ENCODE results near the gene GHDC.

Gene GHDC

DNA sequence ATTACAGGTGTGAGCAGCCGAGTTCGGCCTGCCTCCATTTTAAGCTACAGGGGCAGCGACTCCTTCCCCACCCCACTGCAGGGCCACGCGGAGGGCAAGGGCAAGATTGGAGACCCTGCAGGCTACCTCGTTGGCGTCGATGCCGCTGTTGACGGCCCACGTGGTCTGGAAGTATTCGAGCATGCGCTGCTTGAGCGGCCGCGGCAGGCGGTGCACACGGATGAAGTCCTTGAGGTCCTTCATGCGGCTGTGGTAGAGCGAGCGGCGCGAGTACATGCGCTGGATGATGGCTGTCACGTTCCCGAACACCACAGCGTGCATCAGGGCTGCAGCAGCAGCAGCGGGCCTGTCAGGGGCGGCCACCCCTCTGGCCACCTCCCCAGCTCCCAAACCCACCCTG lies 24.9 kb downstream of the GHDC start:
- Histone ChIP-seq H3K4me3 (ENCODE audit: extremely low read depth, insufficient read depth, low read length, poor library complexity, severe bottlenecking) (no peak overlapping the region), H3K36me3 (ENCODE audit: control insufficient read depth, insufficient read depth, low read length) (no peaks in the 10 kb centered on the region), H3K9me3 (ENCODE audit: control insufficient read depth, low read length) (no peaks in the 10 kb centered on the region), H3K4me1 (ENCODE audit: control insufficient read depth, insufficient read depth, low read length, poor library complexity, severe bottlenecking) (peaks cover 3% of the 10 kb centered on the region), H3K27ac (ENCODE audit: low read depth, low read length, severe bottlenecking) (no peak overlapping the region)
- WGBS, 2 experiments (ENCODE audit: insufficient coverage in 2 of 2), result 95 to 96% methylated on average over 20 to 28 of the region's 29 CpGs

GRCh38 chr17:42167807-42168206 lies 26.5 kb downstream of the GHDC start:
- H3K4me1 ChIP-seq (ENCODE audit: control insufficient read depth, insufficient read depth, low read length, poor library complexity, severe bottlenecking), result peaks cover 3% of the 10 kb centered on the region
- H3K4me3 ChIP-seq (ENCODE audit: extremely low read depth, insufficient read depth, low read length, poor library complexity, severe bottlenecking), result no peak overlapping the region
- WGBS, 2 experiments (ENCODE audit: insufficient coverage in 2 of 2), result 93 to 96% methylated on average over 8 of the region's 8 CpGs
- H3K36me3 ChIP-seq (ENCODE audit: control insufficient read depth, insufficient read depth, low read length), result no peaks in the 10 kb centered on the region
- H3K9me3 ChIP-seq (ENCODE audit: control insufficient read depth, low read length), result no peaks in the 10 kb centered on the region
- H3K27ac ChIP-seq (ENCODE audit: low read depth, low read length, severe bottlenecking), result no peak overlapping the region

DNA sequence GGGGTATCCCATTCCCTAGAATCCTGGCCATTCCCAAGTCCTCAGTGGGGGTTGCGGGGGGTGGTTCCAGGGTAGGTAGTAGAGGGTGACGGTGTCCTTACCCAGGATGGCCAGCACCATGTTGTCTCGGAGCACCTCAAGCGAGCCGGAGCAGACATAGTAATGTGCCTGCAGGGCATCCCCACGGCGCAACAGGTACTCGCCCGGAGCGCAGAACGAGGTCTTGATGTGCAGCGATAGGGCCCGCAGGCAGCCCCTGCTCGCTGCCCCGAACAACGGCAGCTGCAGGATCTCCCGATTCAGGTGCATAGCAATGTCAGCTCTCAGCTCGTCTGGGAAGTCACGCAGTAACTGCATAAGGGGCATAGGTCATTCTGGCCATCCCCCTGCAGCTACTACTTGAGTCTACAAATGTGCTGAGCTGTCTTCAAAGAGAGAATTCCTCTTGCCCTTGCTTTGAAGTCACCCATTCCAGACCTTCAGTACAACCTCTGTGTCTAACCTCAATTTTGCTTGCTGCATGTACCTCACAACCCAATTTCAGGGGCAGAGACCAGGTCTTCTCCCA lies 28.0 kb downstream of the GHDC start:
- no peak overlapping the region for H3K27ac ChIP-seq (ENCODE audit: low read depth, low read length, severe bottlenecking)
- no peaks in the 10 kb centered on the region for H3K4me1 ChIP-seq (ENCODE audit: control insufficient read depth, insufficient read depth, low read length, poor library complexity, severe bottlenecking)
- H3K4me3 ChIP-seq (ENCODE audit: extremely low read depth, insufficient read depth, low read length, poor library complexity, severe bottlenecking), result no peak overlapping the region
- no peaks in the 10 kb centered on the region for H3K36me3 ChIP-seq (ENCODE audit: control insufficient read depth, insufficient read depth, low read length)
- no peaks in the 10 kb centered on the region for H3K9me3 ChIP-seq (ENCODE audit: control insufficient read depth, low read length)
- WGBS, 2 experiments (ENCODE audit: insufficient coverage in 2 of 2), result 94 to 96% methylated on average over 19 of the region's 19 CpGs

- no peak overlapping the region for H3K4me3 ChIP-seq (ENCODE audit: extremely low read depth, insufficient read depth, low read length, poor library complexity, severe bottlenecking)
- H3K4me1 ChIP-seq (ENCODE audit: control insufficient read depth, insufficient read depth, low read length, poor library complexity, severe bottlenecking), result no peaks in the 10 kb centered on the region
- no peak overlapping the region for H3K27ac ChIP-seq (ENCODE audit: low read depth, low read length, severe bottlenecking)
- no peaks in the 10 kb centered on the region for H3K9me3 ChIP-seq (ENCODE audit: control insufficient read depth, low read length)
- no peaks in the 10 kb centered on the region for H3K36me3 ChIP-seq (ENCODE audit: control insufficient read depth, insufficient read depth, low read length)
- 94 to 97% methylated on average over 3 to 6 of the region's 6 CpGs for WGBS, 2 experiments (ENCODE audit: insufficient coverage in 2 of 2)
Measured at GRCh38 chr17:42165751-42166150, 28.5 kb downstream of the GHDC start.

DNA sequence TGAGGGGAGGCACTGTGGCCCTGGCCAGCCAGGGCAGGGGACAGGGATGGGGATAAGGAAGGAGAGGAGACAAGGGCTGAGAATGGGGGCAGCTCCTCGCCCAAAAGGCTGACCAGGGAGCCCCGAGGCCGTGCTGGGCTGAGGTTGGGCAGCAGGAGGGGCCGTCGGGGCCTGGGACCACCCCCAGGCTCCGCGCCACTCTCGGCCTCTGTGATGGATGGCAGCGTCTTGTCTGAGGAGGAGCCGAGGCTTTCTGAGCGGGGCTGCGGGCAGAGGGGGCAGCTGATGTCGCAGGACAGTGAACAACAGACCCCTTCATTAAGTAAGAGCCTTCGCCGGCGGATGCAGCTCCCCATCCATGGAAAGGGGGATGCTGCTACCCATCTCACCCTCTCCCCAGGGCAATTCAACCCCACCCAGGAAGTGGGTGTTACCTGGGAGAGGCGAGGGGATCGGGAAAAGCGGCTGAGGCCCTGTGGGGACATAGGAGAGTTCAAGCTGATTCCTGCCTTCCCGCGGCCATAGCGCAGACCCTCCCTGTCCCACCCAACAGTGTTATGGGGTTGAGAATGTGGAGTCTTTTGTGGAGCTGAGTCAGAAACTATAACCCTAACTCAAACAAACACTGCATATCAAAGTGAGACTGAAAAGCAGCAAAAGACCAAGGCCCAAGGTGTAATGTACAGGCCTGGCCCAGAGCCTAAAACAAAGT lies 30.4 kb downstream of the GHDC start:
- 83 to 84% methylated on average over 11 to 16 of the region's 22 CpGs for WGBS, 2 experiments (ENCODE audit: insufficient coverage in 2 of 2)
- no peaks in the 10 kb centered on the region for H3K4me1 ChIP-seq (ENCODE audit: control insufficient read depth, insufficient read depth, low read length, poor library complexity, severe bottlenecking)
- H3K36me3 ChIP-seq (ENCODE audit: control insufficient read depth, insufficient read depth, low read length), result no peaks in the 10 kb centered on the region
- no peaks in the 10 kb centered on the region for H3K9me3 ChIP-seq (ENCODE audit: control insufficient read depth, low read length)
- H3K4me3 ChIP-seq (ENCODE audit: extremely low read depth, insufficient read depth, low read length, poor library complexity, severe bottlenecking), result no peak overlapping the region
- no peak overlapping the region for H3K27ac ChIP-seq (ENCODE audit: low read depth, low read length, severe bottlenecking)

GRCh38 chr17:42163113-42163512 lies 31.2 kb downstream of the GHDC start:
- no peaks in the 10 kb centered on the region for H3K4me1 ChIP-seq (ENCODE audit: control insufficient read depth, insufficient read depth, low read length, poor library complexity, severe bottlenecking)
- H3K36me3 ChIP-seq (ENCODE audit: control insufficient read depth, insufficient read depth, low read length), result no peaks in the 10 kb centered on the region
- no peak overlapping the region for H3K27ac ChIP-seq (ENCODE audit: low read depth, low read length, severe bottlenecking)
- no peak overlapping the region for H3K4me3 ChIP-seq (ENCODE audit: extremely low read depth, insufficient read depth, low read length, poor library complexity, severe bottlenecking)
- WGBS, 2 experiments (ENCODE audit: insufficient coverage in 2 of 2), result 67 to 68% methylated on average over 8 of the region's 8 CpGs
- no peaks in the 10 kb centered on the region for H3K9me3 ChIP-seq (ENCODE audit: control insufficient read depth, low read length)

- no peak overlapping the region for H3K27ac ChIP-seq (ENCODE audit: low read depth, low read length, severe bottlenecking)
- 97 to 100% methylated on average over 5 of the region's 7 CpGs for WGBS, 2 experiments (ENCODE audit: insufficient coverage in 2 of 2)
- no peak overlapping the region for H3K4me3 ChIP-seq (ENCODE audit: extremely low read depth, insufficient read depth, low read length, poor library complexity, severe bottlenecking)
- H3K36me3 ChIP-seq (ENCODE audit: control insufficient read depth, insufficient read depth, low read length), result no peaks in the 10 kb centered on the region
- H3K9me3 ChIP-seq (ENCODE audit: control insufficient read depth, low read length), result no peaks in the 10 kb centered on the region
- no peaks in the 10 kb centered on the region for H3K4me1 ChIP-seq (ENCODE audit: control insufficient read depth, insufficient read depth, low read length, poor library complexity, severe bottlenecking)
Measured at GRCh38 chr17:42160531-42160910, 33.8 kb downstream of the GHDC start.

GRCh38 chr17:42159796-42160530 lies 34.3 kb downstream of the GHDC start:
- WGBS, 2 experiments (ENCODE audit: insufficient coverage in 2 of 2), result 96 to 97% methylated on average over 10 to 13 of the region's 14 CpGs
- H3K27ac ChIP-seq (ENCODE audit: low read depth, low read length, severe bottlenecking), result no peak overlapping the region
- H3K4me3 ChIP-seq (ENCODE audit: extremely low read depth, insufficient read depth, low read length, poor library complexity, severe bottlenecking), result no peak overlapping the region
- H3K4me1 ChIP-seq (ENCODE audit: control insufficient read depth, insufficient read depth, low read length, poor library complexity, severe bottlenecking), result no peaks in the 10 kb centered on the region
- no peaks in the 10 kb centered on the region for H3K9me3 ChIP-seq (ENCODE audit: control insufficient read depth, low read length)
- H3K36me3 ChIP-seq (ENCODE audit: control insufficient read depth, insufficient read depth, low read length), result no peaks in the 10 kb centered on the region

GRCh38 chr17:42155614-42156045 lies 38.7 kb downstream of the GHDC start:
- H3K27ac ChIP-seq (ENCODE audit: low read depth, low read length, severe bottlenecking), result peak overlapping the region; percentile 36
- 17 to 32% methylated on average over 14 to 16 of the region's 17 CpGs for WGBS, 2 experiments (ENCODE audit: insufficient coverage in 2 of 2)
- H3K4me3 ChIP-seq (ENCODE audit: extremely low read depth, insufficient read depth, low read length, poor library complexity, severe bottlenecking), result peak overlapping the region; percentile 100
- peaks cover 18% of the 10 kb centered on the region for H3K36me3 ChIP-seq (ENCODE audit: control insufficient read depth, insufficient read depth, low read length)
- peaks cover 7% of the 10 kb centered on the region for H3K4me1 ChIP-seq (ENCODE audit: control insufficient read depth, insufficient read depth, low read length, poor library complexity, severe bottlenecking)
- no peaks in the 10 kb centered on the region for H3K9me3 ChIP-seq (ENCODE audit: control insufficient read depth, low read length)

GRCh38 chr17:42153919-42154742 lies 40.2 kb downstream of the GHDC start:
- no peaks in the 10 kb centered on the region for H3K9me3 ChIP-seq (ENCODE audit: control insufficient read depth, low read length)
- peaks cover 7% of the 10 kb centered on the region for H3K4me1 ChIP-seq (ENCODE audit: control insufficient read depth, insufficient read depth, low read length, poor library complexity, severe bottlenecking)
- peaks cover 31% of the 10 kb centered on the region for H3K36me3 ChIP-seq (ENCODE audit: control insufficient read depth, insufficient read depth, low read length)
- peak overlapping the region; percentile 100 for H3K4me3 ChIP-seq (ENCODE audit: extremely low read depth, insufficient read depth, low read length, poor library complexity, severe bottlenecking)
- peak overlapping the region; percentile 74 for H3K27ac ChIP-seq (ENCODE audit: low read depth, low read length, severe bottlenecking)
- WGBS, 2 experiments (ENCODE audit: insufficient coverage in 2 of 2), result 8 to 10% methylated on average over 2 to 8 of the region's 15 CpGs

All from mesodermal cell (in vitro differentiated cells).